GM12873 (cell line): ENCODE measurements around the gene COL25A1.

Experiments
- CTCF ChIP-seq: IDR thresholded peaks from 2 replicates; pipeline ENCODE4 v1.5.1; 2012; ENCODE audit warnings: low read depth, mild to moderate bottlenecking, moderate library complexity, low read length, control low read depth; ENCODE audit not compliant: insufficient read depth; ENCODE audit errors: missing control alignments

Gene COL25A1

DNA sequence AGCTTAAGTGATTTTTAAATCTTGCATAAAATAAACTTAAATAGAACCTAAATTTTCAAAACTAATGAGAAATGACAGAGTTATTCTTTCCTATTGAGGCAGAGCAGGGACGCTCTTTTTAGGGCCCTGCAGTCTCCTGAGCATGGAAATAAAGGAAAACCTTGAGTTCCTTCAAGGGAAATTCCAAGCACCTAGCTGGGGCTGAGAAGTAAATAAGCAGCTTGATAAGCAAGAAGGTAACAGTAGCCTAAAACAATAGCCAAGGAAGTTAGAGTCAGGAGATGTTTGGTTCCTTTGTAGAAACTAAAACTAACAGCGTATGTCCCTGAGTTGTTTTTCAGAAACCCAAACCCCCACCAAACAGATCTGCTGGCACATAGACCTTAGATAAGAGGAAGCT lies 174.6 kb downstream of the COL25A1 start:
- no peak for TF ChIP-seq CTCF

- TF ChIP-seq CTCF, result no peak
These were observed 175.6 kb downstream of the COL25A1 start for GRCh38 chr4:109126856-109127255.

GRCh38 chr4:109125084-109125483 lies 177.4 kb downstream of the COL25A1 start:
- no peak for TF ChIP-seq CTCF

- no peak for TF ChIP-seq CTCF
These were observed 178.5 kb downstream of the COL25A1 start for GRCh38 chr4:109123951-109124350.

GRCh38 chr4:109121561-109121960 lies 180.9 kb downstream of the COL25A1 start:
- no peak for TF ChIP-seq CTCF

DNA sequence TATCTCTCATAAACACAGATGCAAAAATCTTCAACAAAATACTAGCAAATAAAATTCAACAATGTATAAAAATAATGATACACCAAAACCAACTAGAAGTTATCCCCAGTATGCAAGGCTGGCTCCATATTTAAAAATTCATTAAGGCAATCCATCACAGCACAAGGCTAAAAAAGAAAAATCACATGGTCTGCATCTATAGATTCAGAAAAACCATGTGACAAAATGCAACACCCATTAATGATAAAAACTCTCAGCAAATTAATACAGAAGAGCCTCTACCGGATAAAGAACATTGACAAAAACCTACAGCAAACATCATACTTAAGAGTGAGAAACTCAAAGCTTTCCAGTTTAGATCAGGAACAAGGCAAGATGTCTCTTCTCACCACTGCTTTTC lies 182.6 kb downstream of the COL25A1 start:
- TF ChIP-seq CTCF, result no peak

DNA sequence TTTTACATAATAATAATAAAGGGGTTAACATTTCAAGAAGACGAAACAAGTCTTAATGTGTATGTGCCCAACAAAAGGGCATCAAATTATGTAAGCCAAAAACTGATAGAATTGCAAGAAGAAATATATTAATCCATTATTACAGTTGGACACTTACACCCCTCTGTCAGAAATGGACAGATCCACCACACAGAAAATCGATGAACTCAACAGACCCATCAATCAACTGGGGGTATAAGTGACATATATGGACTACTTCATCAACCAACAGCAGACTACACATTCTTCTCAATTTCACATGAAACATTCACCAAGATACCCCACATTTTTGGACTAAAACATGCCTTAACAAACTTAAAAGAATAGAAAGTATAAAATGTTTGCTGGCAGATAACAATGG lies 183.8 kb downstream of the COL25A1 start:
- no peak for TF ChIP-seq CTCF
